ENCODE results near the gene KCNIP1. TPM values are rescaled to one million over a fixed set of nuclear protein-coding genes. Genes with fewer than 3 reads are reported as not detected.

Gene KCNIP1
- total and polyA plus RNA-seq, 2 of the 13 experiments (the other 11 are each of a cell fraction or from before 2014, with no cell fraction given), result not detected

DNA sequence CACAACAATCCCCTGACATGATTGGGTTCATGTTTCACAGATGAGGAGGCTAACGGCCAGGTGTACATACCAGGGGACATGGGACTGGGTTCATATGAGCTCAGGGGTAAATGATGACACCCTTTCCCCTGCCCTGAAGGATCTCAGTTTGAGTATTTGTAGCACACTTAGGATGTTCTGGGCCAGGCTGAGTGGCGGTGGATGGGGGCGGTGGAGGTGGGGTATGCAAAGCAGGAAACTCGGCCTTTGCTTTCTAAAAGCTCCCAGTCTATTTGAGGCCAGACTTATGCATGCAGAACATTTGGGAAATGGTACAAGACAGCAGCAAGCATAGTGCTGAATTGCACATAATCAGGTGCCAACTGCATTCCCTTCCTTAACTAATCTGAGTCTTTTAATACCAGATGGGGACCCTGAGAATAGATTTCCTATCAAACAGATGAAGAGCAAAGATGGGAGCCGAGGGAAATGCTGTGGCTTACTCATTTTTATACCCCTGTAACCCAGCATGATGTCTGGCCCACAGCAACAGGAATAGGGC is 4.9 kb upstream of the KCNIP1 start:
- TF ChIP-seq NRL (CRISPR knock-in tag; IDR thresholded peaks at IDR 0.05; ENCODE audit: borderline replicate concordance), result no peak
- TF ChIP-seq ATM (IDR thresholded peaks at IDR 0.05; ENCODE audit: borderline replicate concordance), result no peak
- TF ChIP-seq, protein P1, sequence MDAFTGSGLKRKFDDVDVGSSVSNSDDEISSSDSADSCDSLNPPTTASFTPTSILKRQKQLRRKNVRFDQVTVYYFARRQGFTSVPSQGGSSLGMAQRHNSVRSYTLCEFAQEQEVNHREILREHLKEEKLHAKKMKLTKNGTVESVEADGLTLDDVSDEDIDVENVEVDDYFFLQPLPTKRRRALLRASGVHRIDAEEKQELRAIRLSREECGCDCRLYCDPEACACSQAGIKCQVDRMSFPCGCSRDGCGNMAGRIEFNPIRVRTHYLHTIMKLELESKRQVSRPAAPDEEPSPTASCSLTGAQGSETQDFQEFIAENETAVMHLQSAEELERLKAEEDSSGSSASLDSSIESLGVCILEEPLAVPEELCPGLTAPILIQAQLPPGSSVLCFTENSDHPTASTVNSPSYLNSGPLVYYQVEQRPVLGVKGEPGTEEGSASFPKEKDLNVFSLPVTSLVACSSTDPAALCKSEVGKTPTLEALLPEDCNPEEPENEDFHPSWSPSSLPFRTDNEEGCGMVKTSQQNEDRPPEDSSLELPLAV (CRISPR knock-in tag; conservative IDR thresholded peaks at IDR 0.05; ENCODE audit: low read depth), result no peak
- TF ChIP-seq, protein P2, sequence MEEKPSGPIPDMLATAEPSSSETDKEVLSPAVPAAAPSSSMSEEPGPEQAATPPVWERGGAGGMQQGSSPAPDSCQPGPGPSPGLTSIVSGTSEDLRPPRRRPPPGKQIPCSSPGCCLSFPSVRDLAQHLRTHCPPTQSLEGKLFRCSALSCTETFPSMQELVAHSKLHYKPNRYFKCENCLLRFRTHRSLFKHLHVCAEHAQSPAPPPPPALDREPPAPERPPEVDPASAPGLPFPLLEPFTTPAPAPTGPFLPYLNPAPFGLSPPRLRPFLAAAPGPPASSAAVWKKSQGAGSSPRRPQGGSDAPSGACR (CRISPR knock-in tag; IDR thresholded peaks at IDR 0.05), result no peak
- TF ChIP-seq, protein P3, sequence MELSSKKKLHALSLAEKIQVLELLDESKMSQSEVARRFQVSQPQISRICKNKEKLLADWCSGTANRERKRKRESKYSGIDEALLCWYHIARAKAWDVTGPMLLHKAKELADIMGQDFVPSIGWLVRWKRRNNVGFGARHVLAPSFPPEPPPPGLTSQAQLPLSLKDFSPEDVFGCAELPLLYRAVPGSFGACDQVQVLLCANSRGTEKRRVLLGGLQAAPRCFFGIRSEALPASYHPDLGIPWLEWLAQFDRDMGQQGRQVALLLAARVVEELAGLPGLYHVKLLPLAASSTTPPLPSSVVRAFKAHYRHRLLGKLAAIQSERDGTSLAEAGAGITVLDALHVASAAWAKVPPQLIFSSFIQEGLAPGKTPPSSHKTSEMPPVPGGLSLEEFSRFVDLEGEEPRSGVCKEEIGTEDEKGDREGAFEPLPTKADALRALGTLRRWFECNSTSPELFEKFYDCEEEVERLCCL (CRISPR knock-in tag; IDR thresholded peaks at IDR 0.05; ENCODE audit: borderline replicate concordance), result no peak
- TF ChIP-seq ZNF891 (CRISPR knock-in tag; IDR thresholded peaks at IDR 0.05), result no peak
- TF ChIP-seq, protein P4, sequence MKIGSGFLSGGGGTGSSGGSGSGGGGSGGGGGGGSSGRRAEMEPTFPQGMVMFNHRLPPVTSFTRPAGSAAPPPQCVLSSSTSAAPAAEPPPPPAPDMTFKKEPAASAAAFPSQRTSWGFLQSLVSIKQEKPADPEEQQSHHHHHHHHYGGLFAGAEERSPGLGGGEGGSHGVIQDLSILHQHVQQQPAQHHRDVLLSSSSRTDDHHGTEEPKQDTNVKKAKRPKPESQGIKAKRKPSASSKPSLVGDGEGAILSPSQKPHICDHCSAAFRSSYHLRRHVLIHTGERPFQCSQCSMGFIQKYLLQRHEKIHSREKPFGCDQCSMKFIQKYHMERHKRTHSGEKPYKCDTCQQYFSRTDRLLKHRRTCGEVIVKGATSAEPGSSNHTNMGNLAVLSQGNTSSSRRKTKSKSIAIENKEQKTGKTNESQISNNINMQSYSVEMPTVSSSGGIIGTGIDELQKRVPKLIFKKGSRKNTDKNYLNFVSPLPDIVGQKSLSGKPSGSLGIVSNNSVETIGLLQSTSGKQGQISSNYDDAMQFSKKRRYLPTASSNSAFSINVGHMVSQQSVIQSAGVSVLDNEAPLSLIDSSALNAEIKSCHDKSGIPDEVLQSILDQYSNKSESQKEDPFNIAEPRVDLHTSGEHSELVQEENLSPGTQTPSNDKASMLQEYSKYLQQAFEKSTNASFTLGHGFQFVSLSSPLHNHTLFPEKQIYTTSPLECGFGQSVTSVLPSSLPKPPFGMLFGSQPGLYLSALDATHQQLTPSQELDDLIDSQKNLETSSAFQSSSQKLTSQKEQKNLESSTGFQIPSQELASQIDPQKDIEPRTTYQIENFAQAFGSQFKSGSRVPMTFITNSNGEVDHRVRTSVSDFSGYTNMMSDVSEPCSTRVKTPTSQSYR (CRISPR knock-in tag; IDR thresholded peaks at IDR 0.05; ENCODE audit: borderline replicate concordance), result no peak
- no peak for TF ChIP-seq FIP1L1 (IDR thresholded peaks at IDR 0.05; ENCODE audit: borderline replicate concordance, insufficient read depth, low read depth, low read length)
- TF ChIP-seq, protein P5, sequence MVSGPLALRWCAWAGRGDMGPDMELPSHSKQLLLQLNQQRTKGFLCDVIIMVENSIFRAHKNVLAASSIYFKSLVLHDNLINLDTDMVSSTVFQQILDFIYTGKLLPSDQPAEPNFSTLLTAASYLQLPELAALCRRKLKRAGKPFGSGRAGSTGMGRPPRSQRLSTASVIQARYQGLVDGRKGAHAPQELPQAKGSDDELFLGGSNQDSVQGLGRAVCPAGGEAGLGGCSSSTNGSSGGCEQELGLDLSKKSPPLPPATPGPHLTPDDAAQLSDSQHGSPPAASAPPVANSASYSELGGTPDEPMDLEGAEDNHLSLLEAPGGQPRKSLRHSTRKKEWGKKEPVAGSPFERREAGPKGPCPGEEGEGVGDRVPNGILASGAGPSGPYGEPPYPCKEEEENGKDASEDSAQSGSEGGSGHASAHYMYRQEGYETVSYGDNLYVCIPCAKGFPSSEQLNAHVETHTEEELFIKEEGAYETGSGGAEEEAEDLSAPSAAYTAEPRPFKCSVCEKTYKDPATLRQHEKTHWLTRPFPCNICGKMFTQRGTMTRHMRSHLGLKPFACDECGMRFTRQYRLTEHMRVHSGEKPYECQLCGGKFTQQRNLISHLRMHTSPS (CRISPR knock-in tag; IDR thresholded peaks at IDR 0.05; ENCODE audit: low read depth), result no peak
- no peak for TF ChIP-seq ZNF713 (CRISPR knock-in tag; IDR thresholded peaks at IDR 0.05)
- TF ChIP-seq JARID2 (CRISPR knock-in tag; IDR thresholded peaks at IDR 0.05; ENCODE audit: insufficient replicate concordance), result no peak
- no peak for TF ChIP-seq YY1 (IDR thresholded peaks at IDR 0.05; ENCODE audit: insufficient read depth, insufficient replicate concordance, low read depth, low read length)
- no peak for TF ChIP-seq NFKB2 (CRISPR knock-in tag; IDR thresholded peaks at IDR 0.05; ENCODE audit: borderline replicate concordance)
- no peak for TF ChIP-seq ZFP62 (CRISPR knock-in tag; IDR thresholded peaks at IDR 0.05)
- TF ChIP-seq BORCS8-MEF2B (CRISPR knock-in tag; IDR thresholded peaks at IDR 0.05), result no peak
- Histone ChIP-seq H3K27me3 (ENCODE audit: control insufficient read depth in 1 of 2, insufficient read depth in 2 of 2, low read length in 2 of 2) (peaks cover 2 to 13% of the 10 kb centered on the region in 2 experiments), H3K36me3 (replicated peaks in 1 of 2; ENCODE audit: control insufficient read depth in 1 of 2, insufficient read depth in 2 of 2, low read length in 2 of 2) (no peaks in the 10 kb centered on the region), H3K4me3 (replicated peaks in 1 of 3; ENCODE audit: insufficient read depth in 1 of 3, low read depth in 2 of 3, low read length in 3 of 3) (no peak overlapping the region), H3K9me3 (ENCODE audit: low read length) (no peaks in the 10 kb centered on the region), H3K79me2 (ENCODE audit: insufficient read depth, low read length) (no peaks in the 10 kb centered on the region), H4K20me1 (ENCODE audit: insufficient read depth, low read length) (no peaks in the 10 kb centered on the region), H3K4me1 (ENCODE audit: insufficient read depth, low read length) (no peaks in the 10 kb centered on the region), H3K9ac (ENCODE audit: insufficient read depth, low read depth, low read length) (no peak overlapping the region), H3K27ac (ENCODE audit: extremely low read length, insufficient read depth, low read length) (no peak overlapping the region), H3K4me2 (ENCODE audit: low read depth, low read length) (no peak overlapping the region), H2AFZ (ENCODE audit: low read length) (no peak overlapping the region)
- FAIRE-seq (no peak), ATAC-seq (no peak), DNase-seq (ENCODE audit: low spot score) (no peak)
- BruUV-seq (replicated peaks), result no TSS peak
- in situ Hi-C loops (cut with HindIII; ENCODE audit: extremely low pct_ligation_motif_present, low pct_unique_long_range_greater_than_20kb), result no loop called here
- 5% methylated on average over 5 of the region's 5 CpGs for WGBS (ENCODE audit: low lambda C conversion rate)
- intact Hi-C loops (cut with micrococcal nuclease; ENCODE audit: unreplicated experiment), result no loop called here
- ChIA-PET POLR2A (no interaction called here), CTCF (ENCODE audit: low intra/inter-chr PET ratio, low total read pairs) (no interaction called here)

Data from HepG2 (cell line).